AG09309 (cell line): ENCODE measurements around the gene ELOVL2.
A peak's percentile ranks its signal among the peaks of the same experiment; 100 is the strongest.

Experiments used
- DNase-seq: peaks from one replicate; pipeline ENCODE4 v3.0.0-alpha.2; 2010; ENCODE audit warnings: low read depth
- H3K4me3 ChIP-seq: 2 replicates; pipeline ENCODE4 v1.5.1; 2011; ENCODE audit warnings: mild to moderate bottlenecking, low read depth, low read length, moderate library complexity; ENCODE audit not compliant: control insufficient read depth
- TF ChIP-seq, protein P1 (sequence below): IDR thresholded peaks from 2 replicates; pipeline ENCODE4 v1.5.1; 2011; ENCODE audit warnings: mild to moderate bottlenecking, low read depth, low read length, inconsistent platforms; ENCODE audit not compliant: insufficient read depth, control insufficient read depth; ENCODE audit errors: missing control alignments

The ELOVL2 gene

DNA sequence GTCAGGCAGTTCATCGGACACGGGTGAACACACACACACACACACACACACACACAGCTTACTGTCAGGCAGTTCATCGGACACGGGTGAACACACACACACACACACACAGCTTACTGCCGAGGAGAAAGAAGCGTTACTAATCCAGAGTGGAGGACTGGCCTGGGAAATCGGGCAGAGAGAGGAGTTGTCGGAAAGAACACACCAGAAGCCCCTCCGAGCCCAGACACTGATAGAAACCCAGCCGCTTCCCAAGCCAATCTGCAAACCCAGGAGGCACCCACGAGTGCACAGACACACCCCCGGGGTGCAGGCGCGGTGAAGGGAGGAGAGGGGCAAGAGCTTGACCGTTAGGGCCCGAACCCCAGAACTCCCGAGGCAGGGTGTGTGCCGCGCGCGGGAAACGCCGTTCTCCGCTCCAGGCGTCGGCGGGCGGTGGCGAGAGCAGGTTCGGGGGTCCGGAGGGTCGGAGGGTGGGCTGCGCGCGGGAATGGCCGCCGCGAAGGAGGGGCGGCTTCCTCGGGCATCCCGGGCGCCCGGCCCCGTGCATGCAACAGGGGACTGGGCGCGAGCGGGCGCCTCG, 636 bp downstream of the ELOVL2 start:
- DNase-seq: no peak
- TF ChIP-seq, protein P1, sequence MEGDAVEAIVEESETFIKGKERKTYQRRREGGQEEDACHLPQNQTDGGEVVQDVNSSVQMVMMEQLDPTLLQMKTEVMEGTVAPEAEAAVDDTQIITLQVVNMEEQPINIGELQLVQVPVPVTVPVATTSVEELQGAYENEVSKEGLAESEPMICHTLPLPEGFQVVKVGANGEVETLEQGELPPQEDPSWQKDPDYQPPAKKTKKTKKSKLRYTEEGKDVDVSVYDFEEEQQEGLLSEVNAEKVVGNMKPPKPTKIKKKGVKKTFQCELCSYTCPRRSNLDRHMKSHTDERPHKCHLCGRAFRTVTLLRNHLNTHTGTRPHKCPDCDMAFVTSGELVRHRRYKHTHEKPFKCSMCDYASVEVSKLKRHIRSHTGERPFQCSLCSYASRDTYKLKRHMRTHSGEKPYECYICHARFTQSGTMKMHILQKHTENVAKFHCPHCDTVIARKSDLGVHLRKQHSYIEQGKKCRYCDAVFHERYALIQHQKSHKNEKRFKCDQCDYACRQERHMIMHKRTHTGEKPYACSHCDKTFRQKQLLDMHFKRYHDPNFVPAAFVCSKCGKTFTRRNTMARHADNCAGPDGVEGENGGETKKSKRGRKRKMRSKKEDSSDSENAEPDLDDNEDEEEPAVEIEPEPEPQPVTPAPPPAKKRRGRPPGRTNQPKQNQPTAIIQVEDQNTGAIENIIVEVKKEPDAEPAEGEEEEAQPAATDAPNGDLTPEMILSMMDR: no peak
- H3K4me3 ChIP-seq: peak overlapping the region; percentile 10

DNA sequence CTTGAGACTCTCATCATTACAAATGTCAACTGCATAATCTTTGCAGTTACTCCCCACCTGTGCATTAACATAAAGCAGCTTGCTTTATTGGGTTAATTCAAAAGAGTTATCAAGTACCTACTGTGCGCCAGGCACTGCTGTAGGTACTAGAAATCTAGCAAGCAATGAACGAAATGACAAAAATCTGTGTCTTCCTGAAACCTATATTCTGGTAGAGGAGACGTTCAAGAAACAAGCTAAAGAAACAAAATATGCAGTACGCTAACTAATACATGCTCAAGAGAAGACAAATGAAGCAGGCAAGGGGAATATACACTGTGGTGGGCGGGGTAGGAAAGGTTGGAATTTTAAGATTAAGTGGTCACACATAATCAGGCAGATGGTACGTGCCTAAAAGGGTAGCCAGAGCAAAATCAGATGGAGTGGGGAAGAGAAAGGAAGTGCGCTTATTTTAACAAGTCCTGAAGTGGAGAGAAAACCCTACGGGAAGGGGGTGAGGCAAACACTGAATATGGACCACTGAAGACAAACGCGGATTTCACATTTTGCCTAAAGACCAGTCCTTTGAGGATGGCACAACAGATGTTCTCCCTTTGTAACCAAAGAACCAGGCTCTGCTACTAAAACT, 1.2 kb downstream of the ELOVL2 start:
- no peak overlapping the region for H3K4me3 ChIP-seq
- TF ChIP-seq, protein P1: no peak
- no peak for DNase-seq

DNA sequence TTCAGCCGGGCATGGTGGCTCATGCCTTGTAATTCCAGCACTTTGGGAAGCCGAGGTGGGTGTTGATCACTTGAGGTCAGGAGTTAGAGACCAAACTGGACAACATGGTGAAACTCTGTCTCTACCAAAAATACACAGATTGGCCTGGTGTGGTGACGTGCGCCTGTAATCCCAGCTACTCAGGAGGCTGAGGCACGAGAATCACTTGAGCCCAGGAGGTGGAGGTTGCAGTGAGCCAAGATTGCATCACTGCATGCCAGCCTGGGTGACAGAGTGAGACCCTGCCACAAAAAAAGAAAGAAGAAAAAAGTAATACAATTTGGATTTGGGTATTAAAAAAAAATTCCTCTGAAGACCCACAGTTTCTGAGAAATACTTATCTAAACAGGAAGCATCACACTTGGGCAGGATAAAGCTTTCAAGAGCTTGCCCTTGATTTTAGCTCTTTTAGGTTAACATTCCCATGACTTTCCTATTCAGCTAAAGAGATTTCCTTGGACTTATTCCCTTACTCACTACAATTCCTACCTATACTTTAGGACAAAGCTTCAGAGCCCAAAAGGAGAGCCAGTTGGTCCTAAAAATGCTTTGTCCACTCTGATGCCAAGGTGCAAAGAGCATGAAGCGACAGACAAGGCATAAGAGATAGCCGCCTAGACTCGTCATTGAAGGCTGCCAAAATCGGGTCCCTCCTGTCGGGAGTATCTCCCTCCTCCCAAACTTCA, 1.9 kb downstream of the ELOVL2 start:
- no peak for DNase-seq
- no peak overlapping the region for H3K4me3 ChIP-seq
- TF ChIP-seq, protein P1: no peak

DNA sequence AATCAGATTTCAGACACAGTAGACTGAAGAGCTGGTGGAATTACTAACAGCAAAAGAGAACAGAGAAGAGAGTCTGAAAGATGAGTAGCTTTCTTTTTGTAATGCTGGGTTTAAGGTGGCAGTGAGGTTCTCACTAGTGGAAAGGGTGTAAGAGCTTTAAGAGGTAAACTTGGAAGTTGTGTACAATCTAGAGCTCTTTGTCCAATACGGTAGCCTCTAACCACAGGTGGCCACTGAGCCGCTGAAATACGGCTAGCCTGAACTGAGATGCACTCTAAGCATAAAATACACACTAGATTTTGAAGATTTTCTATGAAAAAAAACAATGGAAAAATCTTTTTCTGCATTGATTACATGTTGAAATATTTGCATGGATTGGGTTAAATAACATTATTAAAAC, 4.0 kb downstream of the ELOVL2 start:
- no peak for DNase-seq
- TF ChIP-seq, protein P1: no peak
- H3K4me3 ChIP-seq: no peak overlapping the region

DNA sequence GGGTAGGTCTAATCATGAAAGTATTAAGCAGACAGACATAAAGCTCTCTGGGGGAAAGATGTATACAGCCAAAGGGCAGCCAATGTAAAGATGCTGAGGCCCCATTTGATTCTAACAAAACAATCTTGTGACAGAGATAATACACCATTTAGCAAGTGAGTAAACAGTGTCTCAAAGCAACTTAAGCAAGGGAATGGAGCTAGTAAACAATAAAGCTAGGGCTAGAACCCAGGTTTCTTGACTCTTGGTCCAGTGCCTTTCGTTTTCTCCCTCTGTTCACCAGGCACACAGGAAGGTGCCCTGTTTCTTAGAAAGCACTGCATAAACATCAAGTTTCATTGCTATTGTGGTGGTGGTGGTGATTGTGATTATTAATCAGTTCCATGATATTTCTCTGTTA, 5.1 kb downstream of the ELOVL2 start:
- no peak for DNase-seq
- TF ChIP-seq, protein P1: no peak
- H3K4me3 ChIP-seq: no peak overlapping the region

DNA sequence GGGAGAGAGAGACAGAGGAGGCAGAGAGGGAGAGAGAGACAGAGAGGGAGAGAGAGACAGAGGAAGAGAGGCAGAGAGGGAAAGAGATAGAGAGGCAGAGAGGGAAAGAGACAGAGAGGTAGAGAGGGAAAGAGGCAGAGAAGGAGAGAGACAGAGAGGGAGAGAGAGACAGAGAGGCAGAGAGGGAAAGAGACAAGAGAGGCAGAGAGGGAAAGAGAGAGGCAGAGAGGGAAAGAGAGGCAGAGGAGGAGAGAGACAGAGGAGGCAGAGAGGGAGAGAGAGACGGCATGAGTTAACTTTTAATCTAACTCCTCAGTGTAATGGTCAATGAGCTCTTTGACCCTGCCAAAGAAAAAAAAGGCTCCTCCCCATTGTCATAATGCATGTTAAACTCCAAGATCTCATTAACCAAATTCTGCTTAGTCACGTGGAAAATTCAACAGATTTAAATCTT, 7.1 kb downstream of the ELOVL2 start:
- TF ChIP-seq, protein P1: no peak
- H3K4me3 ChIP-seq: no peak overlapping the region
- no peak for DNase-seq
